MCF 10A (cell line): ENCODE measurements around the gene IRF9. TPM values are rescaled to one million over a fixed set of nuclear protein-coding genes. Genes with fewer than 3 reads are reported as not detected.

Experiments used
- Bru-seq: library from RNA; stranded (reverse); fragments of 400-500 nt; gene quantifications from one replicate; lab custom pipeline; 2021; lab: Mats Ljungman, UMichigan
- BruChase-seq, 2 experiments: library from RNA; stranded (reverse); fragments of 400-500 nt; gene quantifications; one replicate each; lab custom pipeline; 2021; lab: Mats Ljungman, UMichigan
- BruUV-seq: library from RNA; stranded (reverse); fragments of 400-500 nt; replicated peaks from 2 replicates; lab custom pipeline; 2021; lab: Mats Ljungman, UMichigan
- CTCF ChIA-PET: fragments of 300-600 bp; sonication (Branson Sonifier 250); formaldehyde crosslinking; extraction: SDS; loops from one replicate; lab custom pipeline; 2021; ENCODE audit warnings: antibody characterized with exemption, inconsistent platforms; lab: Yijun Ruan, JAX
- POLR2A ChIA-PET: fragments of 300-600, 350-650 bp; sonication (Branson Sonifier 250); formaldehyde crosslinking; extraction: SDS; loops from one replicate; lab custom pipeline; 2020; ENCODE audit warnings: antibody characterized with exemption, inconsistent platforms; lab: Yijun Ruan, JAX
- DNase-seq: peaks from one replicate; pipeline ENCODE4 v3.0.0-alpha.2; 2018; ENCODE audit not compliant: unreplicated experiment
- H3K27ac Mint-ChIP-seq: one replicate; pipeline ENCODE4 v1.8.0; 2022; ENCODE audit warnings: mild to moderate bottlenecking, low read depth, mixed read lengths; ENCODE audit not compliant: unreplicated experiment
- H3K27me3 Mint-ChIP-seq: one replicate; pipeline ENCODE4 v1.8.0; 2022; ENCODE audit warnings: mixed read lengths; ENCODE audit not compliant: insufficient read depth, unreplicated experiment
- H3K36me3 Mint-ChIP-seq: one replicate; pipeline ENCODE4 v1.8.0; 2022; ENCODE audit warnings: mild to moderate bottlenecking, moderate library complexity, mixed read lengths; ENCODE audit not compliant: insufficient read depth, unreplicated experiment
- H3K4me1 Mint-ChIP-seq: one replicate; pipeline ENCODE4 v1.8.0; 2022; ENCODE audit warnings: mixed read lengths; ENCODE audit not compliant: insufficient read depth, unreplicated experiment
- H3K4me3 Mint-ChIP-seq: one replicate; pipeline ENCODE4 v1.8.0; 2022; ENCODE audit warnings: mild to moderate bottlenecking, moderate library complexity, mixed read lengths; ENCODE audit not compliant: unreplicated experiment
- H3K9me3 Mint-ChIP-seq: one replicate; pipeline ENCODE4 v1.8.0; 2022; ENCODE audit warnings: mixed read lengths; ENCODE audit not compliant: unreplicated experiment
- CTCF ChIP-seq: fragments of 200-600 bp; IDR thresholded peaks from one replicate; pipeline ENCODE4 v1.8.0; 2022; ENCODE audit warnings: antibody characterized with exemption, mild to moderate bottlenecking; ENCODE audit not compliant: unreplicated experiment
- intact Hi-C: fragments of 100-400 bp; cut with micrococcal nuclease; formaldehyde crosslinking; loops from 2 replicates; pipeline ENCODE4 v1.14.1; 2022
- long read RNA-seq: library from polyadenylated mRNA; stranded (forward); transcript quantifications from one replicate; pipeline ENCODE4 v2.0.0, GENCODE V29; 2022
- total RNA-seq: library from RNA; stranded (reverse); gene quantifications from 2 replicates; pipeline ENCODE4 v1.2.3, GENCODE V29; 2022

The IRF9 gene
- 13.6 and 23.8 TPM in 2 replicates for total RNA-seq
- percentile 51 among the genes with signal in this experiment for Bru-seq, nascent RNA
- BruChase-seq, experiment 1, labeled RNA remaining after a 6-hour chase, result percentile 47 among the genes with signal in this experiment
- percentile 67 among the genes with signal in this experiment for BruChase-seq, experiment 2, labeled RNA remaining after a 2-hour chase
- long read RNA-seq, transcript IRF9-202 (9 exons, 1,838 nt), result major isoform, 15 of 24 reads
- long read RNA-seq, partial matches to known transcripts, result 1 of 24 reads
- long read RNA-seq, other reads (novel, unspliced or antisense), result 7 of 24 reads

GRCh38 chr14:24160850-24161804 lies at the start of gene IRF9:
Gene IRF9 (plus strand): TSS chr14:24161265. CDS start chr14:24162145, 880 bp downstream.
- intact Hi-C loops, result loop anchor here (1.0 to 5.0 kb wide), 4 partner anchors 14 to 146 kb away; partner anchors contain the start of genes PCK2, PSME2 and RNF31
- peaks cover 71% of the 10 kb centered on the region for H3K36me3 Mint-ChIP-seq
- ChIA-PET CTCF (interaction anchor here (0.6 to 6.8 kb wide), 35 partner anchors 9 to 1389 kb away, joined by 3 to 141 read pairs (median 4); partner anchors contain the start of genes CARMIL3, CHMP4A, CIDEB and DCAF11), POLR2A (interaction anchor here (0.7 to 3.7 kb wide), 12 partner anchors 9 to 149 kb away, joined by 3 to 30 read pairs (median 6); partner anchors contain the start of genes DCAF11, EMC9, GMPR2 and IPO4)
- peak within 1 kb of the TSS; percentile 91 for H3K27ac Mint-ChIP-seq
- no peaks in the 10 kb centered on the region for H3K27me3 Mint-ChIP-seq
- BruUV-seq, result TSS peak; percentile 31
- peaks cover 11% of the 10 kb centered on the region for H3K4me1 Mint-ChIP-seq
- DNase-seq, result peak; percentile 95
- TF ChIP-seq CTCF, result peak; percentile 84
- peak within 1 kb of the TSS; percentile 88 for H3K4me3 Mint-ChIP-seq
- no peaks in the 10 kb centered on the region for H3K9me3 Mint-ChIP-seq

GRCh38 chr14:24113379-24113800 lies 47.7 kb upstream of the IRF9 start:
- Mint-ChIP-seq H3K27me3 (no peaks in the 10 kb centered on the region), H3K27ac (peak overlapping the region; percentile 99), H3K36me3 (peaks cover 23% of the 10 kb centered on the region), H3K4me1 (peaks cover 14% of the 10 kb centered on the region), H3K9me3 (no peaks in the 10 kb centered on the region), H3K4me3 (peak overlapping the region; percentile 97)
- BruUV-seq, result TSS peak; percentile 83
- ChIA-PET POLR2A (interaction anchor here (0.6 to 6.6 kb wide), 22 partner anchors 9 to 792 kb away, joined by 3 to 252 read pairs (median 10); partner anchors contain the start of genes CHMP4A, DHRS4L2, EMC9 and FITM1), CTCF (interaction anchor here (0.6 to 2.1 kb wide), 9 partner anchors 20 to 1228 kb away, joined by 3 to 8 read pairs (median 5); no protein-coding TSS in a partner anchor)
- TF ChIP-seq CTCF, result no peak
- DNase-seq, result no peak
- intact Hi-C loops, result no loop called here

- DNase-seq, result peak; percentile 94
- H3K4me1 Mint-ChIP-seq, result peaks cover 9% of the 10 kb centered on the region
- no peak for TF ChIP-seq CTCF
- H3K27me3 Mint-ChIP-seq, result no peaks in the 10 kb centered on the region
- H3K4me3 Mint-ChIP-seq, result peak overlapping the region; percentile 97
- ChIA-PET CTCF (interaction anchor here (0.6 to 2.1 kb wide), 22 partner anchors 11 to 1229 kb away, joined by 3 to 8 read pairs (median 4); partner anchors contain the start of genes FITM1, PSME1 and PSME2), POLR2A (interaction anchor here (0.6 to 6.6 kb wide), 40 partner anchors 9 to 1157 kb away, joined by 3 to 252 read pairs (median 4); partner anchors contain the start of genes ACIN1, C14orf119, CHMP4A and CIDEB)
- H3K36me3 Mint-ChIP-seq, result peaks cover 29% of the 10 kb centered on the region
- no peaks in the 10 kb centered on the region for H3K9me3 Mint-ChIP-seq
- no TSS peak for BruUV-seq
- intact Hi-C loops, result loop anchor here (2.0 kb wide), 1 partner anchor 33 kb away; the partner anchor contains the start of genes PSME2 and RNF31
- peak overlapping the region; percentile 99 for H3K27ac Mint-ChIP-seq
Measured at GRCh38 chr14:24113801-24114531, 47.1 kb upstream of the IRF9 start.
